Activated CD8-positive, alpha-beta memory T cell treated with anti-CD3 and anti-CD28 coated beads, Interleukin-2, amount 50 U/mL, for 1 hour (primary cell): ENCODE results near the gene SLC36A2.

ENCODE experiments used
- DNase-seq: peaks from one replicate; pipeline ENCODE4 v3.0.0-alpha.2; 2020; ENCODE audit errors: extremely low read depth

SLC36A2 gene

GRCh38 chr5:151283120-151283825, 64.1 kb downstream of the SLC36A2 start:
- DNase-seq, result no peak

GRCh38 chr5:151281001-151281639, 66.2 kb downstream of the SLC36A2 start:
- no peak for DNase-seq

DNA sequence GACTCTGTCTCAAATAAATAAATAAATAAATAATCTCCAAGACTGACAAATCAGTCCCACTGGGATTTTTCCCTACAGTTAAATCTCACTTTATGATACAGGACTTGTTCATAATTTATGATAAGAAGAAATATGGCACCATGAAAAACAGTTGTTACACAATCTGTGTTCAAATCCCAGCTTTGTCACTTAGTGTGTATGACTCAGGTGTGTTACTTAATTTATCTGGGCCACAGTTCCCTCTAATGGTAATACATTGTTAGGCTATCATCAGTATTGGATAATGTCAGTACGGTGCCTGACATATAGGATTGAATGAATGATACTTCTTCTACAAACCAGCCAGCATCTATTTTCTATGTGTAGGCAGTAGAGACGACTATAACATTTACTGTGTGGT, 66.9 kb downstream of the SLC36A2 start:
- DNase-seq, result no peak

- no peak for DNase-seq
These were observed 68.5 kb downstream of the SLC36A2 start for GRCh38 chr5:151278845-151279244.

- no peak for DNase-seq
These were observed 71.6 kb downstream of the SLC36A2 start for GRCh38 chr5:151275803-151276202.

DNA sequence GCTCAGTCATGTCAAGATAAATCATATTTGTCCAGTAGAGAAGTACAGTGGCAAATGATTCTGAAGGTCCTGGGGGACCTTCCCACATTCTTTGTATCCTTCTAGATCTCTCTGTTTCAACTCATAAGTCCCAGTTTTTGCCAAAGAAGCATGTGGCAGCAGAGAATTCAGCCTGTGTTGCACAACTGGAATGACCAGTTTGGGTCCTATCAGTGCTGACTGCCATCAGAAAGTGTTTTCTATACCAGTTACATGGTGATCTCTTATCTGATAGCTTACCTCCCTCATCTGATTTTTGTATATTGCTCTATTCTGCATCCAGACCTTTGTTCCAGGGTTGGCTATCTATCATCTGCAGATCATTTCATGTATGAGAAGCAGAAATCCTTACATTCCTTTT, 72.7 kb downstream of the SLC36A2 start:
- no peak for DNase-seq

DNA sequence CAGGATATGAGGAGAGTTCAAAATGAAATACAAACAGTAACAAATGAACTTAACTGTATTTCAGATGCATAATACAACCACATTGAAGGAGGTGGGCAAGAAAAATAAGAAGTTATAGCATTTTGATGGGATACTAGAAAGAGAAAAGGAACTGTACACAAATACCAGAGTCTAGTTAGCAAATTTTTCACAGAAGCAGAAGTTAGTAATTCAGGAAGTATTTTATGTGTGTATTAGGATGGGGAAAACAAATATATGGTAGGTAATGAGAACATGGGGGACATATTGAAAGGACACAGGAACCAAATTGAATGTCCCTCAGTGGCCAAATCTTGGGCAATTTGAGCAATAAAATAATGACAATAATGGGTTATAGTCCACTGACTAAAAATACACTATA, 76.0 kb downstream of the SLC36A2 start:
- no peak for DNase-seq

- no peak for DNase-seq
These were observed 76.8 kb downstream of the SLC36A2 start for GRCh38 chr5:151270599-151270998.

GRCh38 chr5:151267491-151268260, 79.7 kb downstream of the SLC36A2 start:
- no peak for DNase-seq
